WTC11 (cell line): ENCODE results near the gene GALNT18.

Source experiments
- NR3C1 ChIP-seq: sonication (generic); formaldehyde crosslinking; conservative IDR thresholded peaks from 2 replicates; pipeline ENCODE4 v1.8.1; 2023; ENCODE audit warnings: low read depth, mild to moderate bottlenecking, missing genetic modification reagents
- ZNF121 ChIP-seq: sonication (generic); formaldehyde crosslinking; IDR thresholded peaks from 2 replicates; pipeline ENCODE4 v1.8.0; 2023; ENCODE audit warnings: missing genetic modification reagents
- TF ChIP-seq, protein P1 (sequence below): sonication (generic); formaldehyde crosslinking; IDR thresholded peaks from 2 replicates; pipeline ENCODE4 v1.8.1; 2022; ENCODE audit warnings: low read depth, mild to moderate bottlenecking, moderate library complexity, missing genetic modification reagents, borderline replicate concordance
- TF ChIP-seq, protein P2 (sequence below): sonication (generic); formaldehyde crosslinking; conservative IDR thresholded peaks from 2 replicates; pipeline ENCODE4 v1.8.1; 2022; ENCODE audit warnings: mild to moderate bottlenecking, missing genetic modification reagents
- TF ChIP-seq, protein P3 (sequence below): sonication (generic); formaldehyde crosslinking; IDR thresholded peaks from 2 replicates; pipeline ENCODE4 v1.8.0; 2022; ENCODE audit warnings: mild to moderate bottlenecking, missing genetic modification reagents
- TF ChIP-seq, protein P4 (sequence below): fragments of 200-600 bp; IDR thresholded peaks from 2 replicates; pipeline ENCODE4 v1.8.0; 2022; ENCODE audit warnings: antibody characterized with exemption

DNA sequence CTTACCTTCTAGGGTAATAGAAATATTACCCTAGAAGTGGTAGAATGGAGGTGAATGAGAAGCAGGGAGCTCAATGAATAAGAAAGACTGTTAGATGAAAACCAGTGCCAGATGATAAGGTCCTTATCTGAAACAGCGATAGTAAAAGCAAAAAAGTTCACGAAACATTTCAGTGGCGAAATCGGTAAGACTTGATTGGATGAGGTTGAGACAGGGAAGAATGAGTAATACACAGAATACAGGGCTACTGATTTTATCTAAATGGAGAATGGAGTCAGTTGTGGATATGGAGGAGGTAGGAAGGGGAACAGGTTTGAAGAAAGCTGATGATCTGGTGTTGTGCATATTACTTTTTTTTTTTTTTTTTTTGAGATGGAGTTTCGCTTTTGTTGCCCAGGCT lies 96.5 kb downstream of the GALNT18 start:
- TF ChIP-seq, protein P1, sequence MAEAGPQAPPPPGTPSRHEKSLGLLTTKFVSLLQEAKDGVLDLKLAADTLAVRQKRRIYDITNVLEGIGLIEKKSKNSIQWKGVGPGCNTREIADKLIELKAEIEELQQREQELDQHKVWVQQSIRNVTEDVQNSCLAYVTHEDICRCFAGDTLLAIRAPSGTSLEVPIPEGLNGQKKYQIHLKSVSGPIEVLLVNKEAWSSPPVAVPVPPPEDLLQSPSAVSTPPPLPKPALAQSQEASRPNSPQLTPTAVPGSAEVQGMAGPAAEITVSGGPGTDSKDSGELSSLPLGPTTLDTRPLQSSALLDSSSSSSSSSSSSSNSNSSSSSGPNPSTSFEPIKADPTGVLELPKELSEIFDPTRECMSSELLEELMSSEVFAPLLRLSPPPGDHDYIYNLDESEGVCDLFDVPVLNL (CRISPR knock-in tag) = no peak
- TF ChIP-seq, protein P2, sequence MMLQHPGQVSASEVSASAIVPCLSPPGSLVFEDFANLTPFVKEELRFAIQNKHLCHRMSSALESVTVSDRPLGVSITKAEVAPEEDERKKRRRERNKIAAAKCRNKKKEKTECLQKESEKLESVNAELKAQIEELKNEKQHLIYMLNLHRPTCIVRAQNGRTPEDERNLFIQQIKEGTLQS (CRISPR knock-in tag) = no peak
- TF ChIP-seq, protein P3, sequence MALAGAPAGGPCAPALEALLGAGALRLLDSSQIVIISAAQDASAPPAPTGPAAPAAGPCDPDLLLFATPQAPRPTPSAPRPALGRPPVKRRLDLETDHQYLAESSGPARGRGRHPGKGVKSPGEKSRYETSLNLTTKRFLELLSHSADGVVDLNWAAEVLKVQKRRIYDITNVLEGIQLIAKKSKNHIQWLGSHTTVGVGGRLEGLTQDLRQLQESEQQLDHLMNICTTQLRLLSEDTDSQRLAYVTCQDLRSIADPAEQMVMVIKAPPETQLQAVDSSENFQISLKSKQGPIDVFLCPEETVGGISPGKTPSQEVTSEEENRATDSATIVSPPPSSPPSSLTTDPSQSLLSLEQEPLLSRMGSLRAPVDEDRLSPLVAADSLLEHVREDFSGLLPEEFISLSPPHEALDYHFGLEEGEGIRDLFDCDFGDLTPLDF (CRISPR knock-in tag) = no peak
- no peak for TF ChIP-seq NR3C1 (CRISPR knock-in tag)
- TF ChIP-seq, protein P4, sequence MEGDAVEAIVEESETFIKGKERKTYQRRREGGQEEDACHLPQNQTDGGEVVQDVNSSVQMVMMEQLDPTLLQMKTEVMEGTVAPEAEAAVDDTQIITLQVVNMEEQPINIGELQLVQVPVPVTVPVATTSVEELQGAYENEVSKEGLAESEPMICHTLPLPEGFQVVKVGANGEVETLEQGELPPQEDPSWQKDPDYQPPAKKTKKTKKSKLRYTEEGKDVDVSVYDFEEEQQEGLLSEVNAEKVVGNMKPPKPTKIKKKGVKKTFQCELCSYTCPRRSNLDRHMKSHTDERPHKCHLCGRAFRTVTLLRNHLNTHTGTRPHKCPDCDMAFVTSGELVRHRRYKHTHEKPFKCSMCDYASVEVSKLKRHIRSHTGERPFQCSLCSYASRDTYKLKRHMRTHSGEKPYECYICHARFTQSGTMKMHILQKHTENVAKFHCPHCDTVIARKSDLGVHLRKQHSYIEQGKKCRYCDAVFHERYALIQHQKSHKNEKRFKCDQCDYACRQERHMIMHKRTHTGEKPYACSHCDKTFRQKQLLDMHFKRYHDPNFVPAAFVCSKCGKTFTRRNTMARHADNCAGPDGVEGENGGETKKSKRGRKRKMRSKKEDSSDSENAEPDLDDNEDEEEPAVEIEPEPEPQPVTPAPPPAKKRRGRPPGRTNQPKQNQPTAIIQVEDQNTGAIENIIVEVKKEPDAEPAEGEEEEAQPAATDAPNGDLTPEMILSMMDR = no peak
- no peak for TF ChIP-seq ZNF121
